Astrocyte of the spinal cord (primary cell): ENCODE measurements around the gene CAPN13.

Experiments used
- DNase-seq: peaks from one replicate; pipeline ENCODE4 v3.0.0; 2011; ENCODE audit warnings: low read depth, low spot score
- H3K4me3 ChIP-seq: 2 replicates; pipeline ENCODE4 v1.5.1; 2011; ENCODE audit warnings: low read depth, mild to moderate bottlenecking, low read length, moderate library complexity
- CTCF ChIP-seq: IDR thresholded peaks from 2 replicates; pipeline ENCODE4 v1.5.1; 2012; ENCODE audit warnings: low read depth, mild to moderate bottlenecking, low read length, inconsistent platforms
- in situ Hi-C: cut with HindIII; loops from 2 replicates; pipeline ENCODE4 v1.10.0; 2017; ENCODE audit warnings: low sequenced_read_pairs

Gene CAPN13

GRCh38 chr2:30807249-30807648, at the start of gene CAPN13:
Gene CAPN13 (minus strand): TSS chr2:30807446. CDS start chr2:30787325, 20,121 bp downstream.
- in situ Hi-C loops = no loop called here
- TF ChIP-seq CTCF = no peak
- no peak for DNase-seq
- H3K4me3 ChIP-seq = no peak within 1 kb of the TSS

- TF ChIP-seq CTCF = no peak
- in situ Hi-C loops = no loop called here
- H3K4me3 ChIP-seq = no peak overlapping the region
- DNase-seq = no peak
Measured at GRCh38 chr2:30847841-30848240, 40.6 kb upstream of the CAPN13 start.

GRCh38 chr2:30847329-30847728, 40.1 kb upstream of the CAPN13 start:
- TF ChIP-seq CTCF = no peak
- DNase-seq = no peak
- no peak overlapping the region for H3K4me3 ChIP-seq
- in situ Hi-C loops = no loop called here

GRCh38 chr2:30828586-30828985, 21.3 kb upstream of the CAPN13 start:
- DNase-seq = no peak
- H3K4me3 ChIP-seq = no peak overlapping the region
- TF ChIP-seq CTCF = no peak
- in situ Hi-C loops = no loop called here

- in situ Hi-C loops = no loop called here
- no peak for DNase-seq
- TF ChIP-seq CTCF = no peak
- no peak overlapping the region for H3K4me3 ChIP-seq
Measured at GRCh38 chr2:30826916-30827315, 19.7 kb upstream of the CAPN13 start.

- DNase-seq = no peak
- in situ Hi-C loops = no loop called here
- TF ChIP-seq CTCF = no peak
- no peak overlapping the region for H3K4me3 ChIP-seq
Measured at GRCh38 chr2:30826481-30826880, 19.2 kb upstream of the CAPN13 start.

- DNase-seq = no peak
- no peak overlapping the region for H3K4me3 ChIP-seq
- no peak for TF ChIP-seq CTCF
- in situ Hi-C loops = no loop called here
Measured at GRCh38 chr2:30823452-30823851, 16.2 kb upstream of the CAPN13 start.
